ENCODE measurements around the gene COL4A1. TPM values are rescaled to one million over a fixed set of nuclear protein-coding genes. Genes with fewer than 3 reads are reported as not detected.

The COL4A1 gene
- total RNA-seq, 2 donors from 2014 or later, result 27.0 to 97.0 TPM

DNA sequence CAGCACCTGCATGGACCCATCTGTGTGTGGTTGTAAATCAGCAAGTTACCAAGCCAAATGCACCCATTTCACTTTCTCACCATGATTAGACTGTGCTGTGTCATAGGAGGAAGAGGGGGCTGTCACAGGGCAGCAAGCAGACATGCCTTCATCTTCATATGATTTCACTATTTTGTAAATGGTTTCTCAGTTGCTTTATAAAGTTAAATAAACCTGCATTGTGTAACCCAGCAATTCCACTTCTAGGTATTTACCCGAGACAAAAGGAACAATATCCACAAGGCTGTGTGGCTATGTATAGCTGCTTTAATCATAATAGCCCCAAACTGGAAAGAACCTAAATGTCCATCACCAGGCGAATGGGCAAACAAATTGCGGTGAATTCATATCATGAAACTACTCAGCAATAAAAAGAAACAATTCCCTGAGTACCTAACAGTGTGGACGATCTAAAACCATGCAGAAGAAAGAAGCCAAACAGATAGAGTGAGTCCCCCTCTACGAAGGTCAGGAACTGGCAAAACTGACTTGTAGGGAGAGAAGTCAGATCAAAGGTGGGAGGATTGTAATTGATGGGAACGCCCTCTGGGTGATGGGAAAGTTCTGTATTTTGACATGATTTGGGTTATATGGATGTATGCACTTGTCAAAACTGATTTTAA lies 185.4 kb downstream of the COL4A1 start:
- Histone ChIP-seq H3K27me3 (no peaks in the 10 kb centered on the region), H3K9me3 (no peaks in the 10 kb centered on the region)
- intact Hi-C loops (cut with DNase I), result no loop called here

DNA sequence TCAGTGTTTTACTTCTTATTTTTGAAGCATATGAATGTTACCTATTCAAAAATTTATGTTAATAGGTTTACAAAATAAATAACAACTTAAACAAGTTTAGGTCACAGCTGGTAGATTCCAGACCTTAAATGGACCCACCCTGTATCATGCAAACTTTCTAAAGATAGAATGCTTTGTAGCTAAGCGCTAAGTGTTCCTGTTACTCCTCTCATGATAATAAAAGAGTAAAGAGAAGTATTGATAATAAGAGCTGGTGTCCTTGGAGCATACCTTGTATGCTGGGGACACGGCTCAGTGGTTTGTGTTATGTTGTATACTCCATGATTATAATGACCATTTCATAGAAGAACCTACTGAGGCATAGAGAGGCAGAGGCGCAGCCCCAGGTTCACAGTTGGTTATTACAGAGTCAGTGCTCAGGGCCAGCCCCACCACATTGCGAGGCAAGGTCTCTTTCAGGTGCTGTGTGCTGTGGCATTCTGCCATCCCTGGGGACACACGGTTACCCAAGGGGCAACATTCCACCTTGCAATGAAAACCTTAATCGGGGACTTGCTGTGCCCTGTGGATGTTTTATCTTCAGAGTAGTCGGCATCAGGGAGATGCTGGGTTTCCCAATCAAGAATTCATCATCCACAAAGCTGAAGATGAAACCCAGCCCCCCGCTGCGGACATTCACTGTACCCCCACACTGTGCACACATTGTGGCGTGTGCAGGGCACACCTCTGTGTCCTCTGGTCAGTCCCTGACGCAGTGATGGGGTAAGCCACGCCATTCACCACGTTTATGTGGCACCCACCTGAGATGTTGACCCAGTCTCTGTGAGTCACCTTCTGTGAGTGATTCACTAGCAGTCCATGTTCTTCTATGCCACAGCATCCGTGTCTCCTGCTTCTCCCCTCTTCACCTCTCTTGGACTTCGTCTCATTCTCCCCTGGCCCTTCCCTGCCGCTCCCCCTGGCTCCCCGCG lies 186.7 kb downstream of the COL4A1 start:
- TF ChIP-seq, protein P1, sequence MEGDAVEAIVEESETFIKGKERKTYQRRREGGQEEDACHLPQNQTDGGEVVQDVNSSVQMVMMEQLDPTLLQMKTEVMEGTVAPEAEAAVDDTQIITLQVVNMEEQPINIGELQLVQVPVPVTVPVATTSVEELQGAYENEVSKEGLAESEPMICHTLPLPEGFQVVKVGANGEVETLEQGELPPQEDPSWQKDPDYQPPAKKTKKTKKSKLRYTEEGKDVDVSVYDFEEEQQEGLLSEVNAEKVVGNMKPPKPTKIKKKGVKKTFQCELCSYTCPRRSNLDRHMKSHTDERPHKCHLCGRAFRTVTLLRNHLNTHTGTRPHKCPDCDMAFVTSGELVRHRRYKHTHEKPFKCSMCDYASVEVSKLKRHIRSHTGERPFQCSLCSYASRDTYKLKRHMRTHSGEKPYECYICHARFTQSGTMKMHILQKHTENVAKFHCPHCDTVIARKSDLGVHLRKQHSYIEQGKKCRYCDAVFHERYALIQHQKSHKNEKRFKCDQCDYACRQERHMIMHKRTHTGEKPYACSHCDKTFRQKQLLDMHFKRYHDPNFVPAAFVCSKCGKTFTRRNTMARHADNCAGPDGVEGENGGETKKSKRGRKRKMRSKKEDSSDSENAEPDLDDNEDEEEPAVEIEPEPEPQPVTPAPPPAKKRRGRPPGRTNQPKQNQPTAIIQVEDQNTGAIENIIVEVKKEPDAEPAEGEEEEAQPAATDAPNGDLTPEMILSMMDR (IDR thresholded peaks at IDR 0.05), result no peak
- H3K9me3 ChIP-seq, result no peaks in the 10 kb centered on the region
- no peaks in the 10 kb centered on the region for H3K4me1 ChIP-seq
- intact Hi-C loops (cut with DNase I), result loop anchor here (5.0 kb wide), 1 partner anchor 1158 kb away; no protein-coding TSS in a partner anchor
- H3K9ac ChIP-seq (ENCODE audit: low read depth in 2 of 2, low read length in 2 of 2), result no peak overlapping the region
- no peaks in the 10 kb centered on the region for H3K36me3 ChIP-seq
- H3K4me3 ChIP-seq, result no peak overlapping the region
- H3K27ac ChIP-seq, result no peak overlapping the region
- no peak for DNase-seq
- H3K27me3 ChIP-seq, result no peaks in the 10 kb centered on the region

More for the DNA sequence above, 185.4 kb downstream of the COL4A1 start:
- Histone ChIP-seq H3K27ac (no peak overlapping the region), H3K4me1 (no peaks in the 10 kb centered on the region), H3K9ac (ENCODE audit: low read depth in 2 of 2, low read length in 2 of 2) (no peak overlapping the region), H3K36me3 (no peaks in the 10 kb centered on the region), H3K4me3 (no peak overlapping the region)
- TF ChIP-seq, protein P1 (IDR thresholded peaks at IDR 0.05), result no peak
- DNase-seq, result no peak

DNA sequence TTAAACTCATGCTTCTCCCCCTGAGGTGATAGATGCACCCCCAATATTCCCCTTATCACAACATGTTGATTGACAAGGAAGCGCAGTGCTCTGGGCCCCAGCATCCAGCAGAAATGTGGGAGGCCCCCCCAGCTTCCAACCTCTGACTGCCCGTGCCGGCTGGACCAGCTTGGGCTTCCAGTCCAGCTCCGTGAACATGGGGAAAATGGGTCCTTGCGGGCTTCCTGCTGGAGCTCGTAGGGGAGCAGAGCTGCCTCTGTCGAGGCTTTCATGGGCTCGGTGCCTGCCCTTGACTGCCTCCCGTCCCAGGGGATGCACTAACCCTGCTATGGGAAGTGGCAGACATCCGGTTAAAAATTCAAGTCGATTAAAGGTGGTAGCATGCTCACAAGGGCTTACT lies 188.9 kb downstream of the COL4A1 start:
- Histone ChIP-seq H3K9ac (ENCODE audit: low read depth in 2 of 2, low read length in 2 of 2) (no peak overlapping the region), H3K27me3 (no peaks in the 10 kb centered on the region), H3K27ac (no peak overlapping the region), H3K9me3 (no peaks in the 10 kb centered on the region), H3K4me1 (no peaks in the 10 kb centered on the region), H3K4me3 (no peak overlapping the region), H3K36me3 (no peaks in the 10 kb centered on the region)
- intact Hi-C loops (cut with DNase I), result loop anchor here (5.0 kb wide), 1 partner anchor 1156 kb away; no protein-coding TSS in a partner anchor
- TF ChIP-seq, protein P1 (IDR thresholded peaks at IDR 0.05), result no peak
- no peak for DNase-seq

DNA sequence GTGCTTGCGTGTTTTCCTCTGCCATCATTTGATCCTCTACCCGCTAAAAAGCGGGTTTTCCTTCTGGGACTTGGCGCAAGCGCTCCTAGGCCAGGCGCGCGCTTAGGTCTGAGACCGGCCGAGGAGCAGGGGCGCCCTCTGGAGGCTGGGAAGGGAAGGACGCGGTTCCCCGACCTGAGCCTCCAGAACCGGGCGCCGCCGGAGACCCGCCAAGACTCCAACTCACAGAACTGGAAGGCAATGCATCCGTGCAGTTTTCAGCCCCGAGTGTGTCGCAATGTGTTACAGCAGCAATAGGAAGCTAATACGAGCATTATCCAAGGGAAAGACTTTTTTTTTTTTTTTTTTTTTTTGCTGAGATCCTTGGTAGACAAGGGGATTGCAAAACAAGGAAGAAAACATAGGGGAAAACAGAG lies 190.9 kb downstream of the COL4A1 start:
- Histone ChIP-seq H3K27me3 (no peaks in the 10 kb centered on the region), H3K9ac (ENCODE audit: low read depth in 2 of 2, low read length in 2 of 2) (no peak overlapping the region), H3K27ac (no peak overlapping the region), H3K4me3 (no peak overlapping the region), H3K36me3 (no peaks in the 10 kb centered on the region), H3K4me1 (no peaks in the 10 kb centered on the region), H3K9me3 (no peaks in the 10 kb centered on the region)
- peak; percentile 60 for DNase-seq
- TF ChIP-seq, protein P1 (IDR thresholded peaks at IDR 0.05), result peak; percentile 79
- intact Hi-C loops (cut with DNase I), result loop anchor here (5.0 kb wide), 1 partner anchor 1154 kb away; no protein-coding TSS in a partner anchor

DNA sequence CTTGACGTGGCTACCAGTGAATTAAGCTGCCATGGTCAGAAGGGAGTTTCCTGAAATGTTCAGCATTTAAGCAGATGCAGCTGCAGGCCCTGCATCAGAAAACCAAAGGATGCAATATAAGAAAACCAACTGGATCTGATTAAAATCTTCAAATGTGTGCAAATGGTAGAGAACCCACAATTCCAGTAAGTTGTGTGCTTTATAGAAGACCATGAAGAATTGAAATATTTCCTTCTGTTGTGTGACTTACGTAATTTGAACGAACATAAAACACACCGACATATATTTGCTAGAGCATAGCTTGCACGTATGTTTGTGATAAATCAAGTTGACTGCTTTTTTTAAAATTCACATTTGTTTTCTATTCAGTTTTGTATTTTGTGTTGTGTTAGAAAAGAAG lies 191.4 kb downstream of the COL4A1 start:
- no peak overlapping the region for H3K27ac ChIP-seq
- TF ChIP-seq, protein P1 (IDR thresholded peaks at IDR 0.05), result no peak
- H3K9me3 ChIP-seq, result no peaks in the 10 kb centered on the region
- intact Hi-C loops (cut with DNase I), result loop anchor here (5.0 kb wide), 1 partner anchor 1153 kb away; no protein-coding TSS in a partner anchor
- no peak overlapping the region for H3K4me3 ChIP-seq
- H3K9ac ChIP-seq (ENCODE audit: low read depth in 2 of 2, low read length in 2 of 2), result no peak overlapping the region
- H3K4me1 ChIP-seq, result no peaks in the 10 kb centered on the region
- H3K27me3 ChIP-seq, result no peaks in the 10 kb centered on the region
- H3K36me3 ChIP-seq, result no peaks in the 10 kb centered on the region
- DNase-seq, result no peak

All from colonic mucosa (tissue), 4 donors.